ENCODE results near the gene IGFBPL1. TPM values are rescaled to one million over a fixed set of nuclear protein-coding genes. Genes with fewer than 3 reads are reported as not detected.

The IGFBPL1 gene
- total and polyA plus RNA-seq, 2 donors (not counting 1 experiment from before 2014, with no cell fraction given): not detected

DNA sequence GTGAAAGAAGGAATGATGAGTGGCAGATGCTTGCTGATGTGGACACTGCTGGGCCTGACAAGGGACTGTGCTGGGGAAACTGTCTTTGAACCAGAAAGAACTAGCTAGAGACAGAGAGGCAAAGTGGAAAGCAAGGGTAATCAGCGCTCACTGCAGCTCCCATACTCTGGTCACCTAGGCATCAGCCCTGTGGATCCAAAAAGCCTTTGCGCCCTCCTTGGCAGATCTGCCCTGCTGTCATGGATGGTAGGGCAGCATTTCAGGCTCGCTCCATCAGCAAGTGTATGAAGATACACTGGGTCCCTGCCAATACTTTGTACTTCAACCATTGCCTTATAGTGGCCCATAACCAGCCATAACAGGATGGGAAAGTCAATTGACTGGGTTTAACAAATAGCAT lies 38.4 kb downstream of the IGFBPL1 start:
- H3K9ac ChIP-seq (ENCODE audit: low read length): no peak overlapping the region
- no peaks in the 10 kb centered on the region for H3K4me1 Mint-ChIP-seq
- no peak overlapping the region for H3K27ac ChIP-seq (ENCODE audit: low read length in 2 of 2)
- peaks cover 2% of the 10 kb centered on the region for H3K9me3 Mint-ChIP-seq (ENCODE audit: insufficient read depth)
- intact Hi-C loops (cut with micrococcal nuclease): no loop called here
- H3K79me2 ChIP-seq (ENCODE audit: control insufficient read depth, insufficient read depth, low read length): no peaks in the 10 kb centered on the region
- 93% methylated on average over 3 of the region's 3 CpGs for WGBS (ENCODE audit: insufficient coverage)
- H3K27me3 ChIP-seq (replicated peaks in 1 of 4; ENCODE audit: control extremely low read depth in 1 of 4, control insufficient read depth in 3 of 4, insufficient read depth in 4 of 4, low read length in 3 of 4): peaks cover 0 to 3% (median 0%) of the 10 kb centered on the region in 4 experiments
- no peak for DNase-seq
- H3K4me3 Mint-ChIP-seq: no peak overlapping the region
- H3K9me3 ChIP-seq (ENCODE audit: control extremely low read depth in 1 of 3, control insufficient read depth in 2 of 3, insufficient read depth in 1 of 3, low read length in 2 of 3): peaks cover 0 to 10% (median 0%) of the 10 kb centered on the region in 3 donors
- ATAC-seq (ENCODE audit: low read depth): no peak
- no peaks in the 10 kb centered on the region for H3K4me1 ChIP-seq (ENCODE audit: control insufficient read depth in 2 of 2, insufficient read depth in 2 of 2, low read length in 2 of 2)
- TF ChIP-seq, protein P1, sequence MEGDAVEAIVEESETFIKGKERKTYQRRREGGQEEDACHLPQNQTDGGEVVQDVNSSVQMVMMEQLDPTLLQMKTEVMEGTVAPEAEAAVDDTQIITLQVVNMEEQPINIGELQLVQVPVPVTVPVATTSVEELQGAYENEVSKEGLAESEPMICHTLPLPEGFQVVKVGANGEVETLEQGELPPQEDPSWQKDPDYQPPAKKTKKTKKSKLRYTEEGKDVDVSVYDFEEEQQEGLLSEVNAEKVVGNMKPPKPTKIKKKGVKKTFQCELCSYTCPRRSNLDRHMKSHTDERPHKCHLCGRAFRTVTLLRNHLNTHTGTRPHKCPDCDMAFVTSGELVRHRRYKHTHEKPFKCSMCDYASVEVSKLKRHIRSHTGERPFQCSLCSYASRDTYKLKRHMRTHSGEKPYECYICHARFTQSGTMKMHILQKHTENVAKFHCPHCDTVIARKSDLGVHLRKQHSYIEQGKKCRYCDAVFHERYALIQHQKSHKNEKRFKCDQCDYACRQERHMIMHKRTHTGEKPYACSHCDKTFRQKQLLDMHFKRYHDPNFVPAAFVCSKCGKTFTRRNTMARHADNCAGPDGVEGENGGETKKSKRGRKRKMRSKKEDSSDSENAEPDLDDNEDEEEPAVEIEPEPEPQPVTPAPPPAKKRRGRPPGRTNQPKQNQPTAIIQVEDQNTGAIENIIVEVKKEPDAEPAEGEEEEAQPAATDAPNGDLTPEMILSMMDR (IDR thresholded peaks at IDR 0.05): no peak
- no peak for TF ChIP-seq EZH2 (IDR thresholded peaks at IDR 0.05; ENCODE audit: borderline replicate concordance, insufficient read depth, low read depth, low read length, poor library complexity, severe bottlenecking)
- no peak overlapping the region for H3K27ac Mint-ChIP-seq
- H4K20me1 ChIP-seq (ENCODE audit: control insufficient read depth, insufficient read depth, low read length, poor library complexity, severe bottlenecking): no peaks in the 10 kb centered on the region
- no peak overlapping the region for H3K4me3 ChIP-seq (ENCODE audit: control extremely low read depth in 1 of 5, extremely low read depth in 1 of 5, insufficient read depth in 1 of 5, low read depth in 2 of 5, low read length in 4 of 5)
- no peak overlapping the region for H3K4me2 ChIP-seq (replicated peaks; ENCODE audit: low read depth, low read length, poor library complexity, severe bottlenecking)
- H3K27me3 Mint-ChIP-seq: peaks cover 14% of the 10 kb centered on the region
- no peaks in the 10 kb centered on the region for H3K36me3 ChIP-seq (replicated peaks in 1 of 2; ENCODE audit: control extremely low read depth in 1 of 2, control insufficient read depth in 1 of 2, extremely low read depth in 1 of 2, insufficient read depth in 2 of 2, low read length in 1 of 2)
- ChIA-PET CTCF (no interaction called here), POLR2A (no interaction called here)
- no peak overlapping the region for H2AFZ ChIP-seq (ENCODE audit: insufficient read depth, low read depth, low read length, poor library complexity, severe bottlenecking)

GRCh38 chr9:38384990-38385848 lies 39.0 kb downstream of the IGFBPL1 start:
- H3K4me3 Mint-ChIP-seq: no peak overlapping the region
- H3K27me3 ChIP-seq (replicated peaks in 1 of 4; ENCODE audit: control extremely low read depth in 1 of 4, control insufficient read depth in 3 of 4, insufficient read depth in 4 of 4, low read length in 3 of 4): no peaks in the 10 kb centered on the region
- H3K79me2 ChIP-seq (ENCODE audit: control insufficient read depth, insufficient read depth, low read length): no peaks in the 10 kb centered on the region
- ATAC-seq (ENCODE audit: low read depth) (no peak), DNase-seq (no peak)
- no peaks in the 10 kb centered on the region for H3K4me1 Mint-ChIP-seq
- no peak overlapping the region for H3K4me3 ChIP-seq (ENCODE audit: control extremely low read depth in 1 of 5, extremely low read depth in 1 of 5, insufficient read depth in 1 of 5, low read depth in 2 of 5, low read length in 4 of 5)
- H3K4me2 ChIP-seq (replicated peaks; ENCODE audit: low read depth, low read length, poor library complexity, severe bottlenecking): no peak overlapping the region
- TF ChIP-seq, protein P1 (IDR thresholded peaks at IDR 0.05): no peak
- no peak for TF ChIP-seq EZH2 (IDR thresholded peaks at IDR 0.05; ENCODE audit: borderline replicate concordance, insufficient read depth, low read depth, low read length, poor library complexity, severe bottlenecking)
- H3K36me3 ChIP-seq (replicated peaks in 1 of 2; ENCODE audit: control extremely low read depth in 1 of 2, control insufficient read depth in 1 of 2, extremely low read depth in 1 of 2, insufficient read depth in 2 of 2, low read length in 1 of 2): no peaks in the 10 kb centered on the region
- H3K27ac Mint-ChIP-seq: no peak overlapping the region
- H2AFZ ChIP-seq (ENCODE audit: insufficient read depth, low read depth, low read length, poor library complexity, severe bottlenecking): no peak overlapping the region
- no peaks in the 10 kb centered on the region for H3K4me1 ChIP-seq (ENCODE audit: control insufficient read depth in 2 of 2, insufficient read depth in 2 of 2, low read length in 2 of 2)
- peaks cover 0 to 10% (median 0%) of the 10 kb centered on the region in 3 donors for H3K9me3 ChIP-seq (ENCODE audit: control extremely low read depth in 1 of 3, control insufficient read depth in 2 of 3, insufficient read depth in 1 of 3, low read length in 2 of 3)
- H3K9ac ChIP-seq (ENCODE audit: low read length): no peak overlapping the region
- H4K20me1 ChIP-seq (ENCODE audit: control insufficient read depth, insufficient read depth, low read length, poor library complexity, severe bottlenecking): no peaks in the 10 kb centered on the region
- intact Hi-C loops (cut with micrococcal nuclease): no loop called here
- H3K27me3 Mint-ChIP-seq: peaks cover 8% of the 10 kb centered on the region
- WGBS (ENCODE audit: insufficient coverage): 62% methylated on average over 3 of the region's 3 CpGs
- ChIA-PET POLR2A (no interaction called here), CTCF (no interaction called here)
- H3K9me3 Mint-ChIP-seq (ENCODE audit: insufficient read depth): peaks cover 2% of the 10 kb centered on the region
- H3K27ac ChIP-seq (ENCODE audit: low read length in 2 of 2): no peak overlapping the region

All from B cell (primary cell).